RWPE2 (cell line): ENCODE results near the gene CCDC85A.

Source experiments
- ATAC-seq: fragments of 200-7000 bp; cut with Tn5 transposase; 3 replicates; pipeline ENCODE4 v1.9.1; 2021; ENCODE audit warnings: low read depth
- DNase-seq: peaks from one replicate; pipeline ENCODE4 v3.0.0-alpha.2; 2020; ENCODE audit warnings: low spot score
- H3K27ac ChIP-seq: fragments of 450-650 bp; 2 replicates; pipeline ENCODE4 v1.5.1; 2017; ENCODE audit warnings: mild to moderate bottlenecking; ENCODE audit not compliant: poor library complexity, severe bottlenecking
- H3K27me3 ChIP-seq: fragments of 250-450 bp; sonication (Bioruptor Pico); 2 replicates; pipeline ENCODE4 v1.5.1; 2021; ENCODE audit warnings: mild to moderate bottlenecking, moderate library complexity; ENCODE audit not compliant: insufficient read depth, poor library complexity, severe bottlenecking
- H3K36me3 ChIP-seq: fragments of 250-450 bp; sonication (Bioruptor Pico); 2 replicates; pipeline ENCODE4 v1.5.1; 2020; ENCODE audit warnings: low read depth, mild to moderate bottlenecking, moderate library complexity
- H3K4me1 ChIP-seq: fragments of 250-450 bp; sonication (Bioruptor Pico); 2 replicates; pipeline ENCODE4 v1.5.1; 2021; ENCODE audit warnings: mild to moderate bottlenecking, moderate library complexity; ENCODE audit not compliant: insufficient read depth, poor library complexity, severe bottlenecking
- H3K4me3 ChIP-seq: fragments of 250-450 bp; sonication (Bioruptor Pico); 2 replicates; pipeline ENCODE4 v1.5.1; 2021; ENCODE audit warnings: mild to moderate bottlenecking, moderate library complexity; ENCODE audit not compliant: severe bottlenecking
- H3K9me3 ChIP-seq: fragments of 250-450 bp; sonication (Bioruptor Pico); 2 replicates; pipeline ENCODE4 v1.5.1; 2021; ENCODE audit warnings: mild to moderate bottlenecking, moderate library complexity; ENCODE audit not compliant: severe bottlenecking
- CTCF ChIP-seq: fragments of 450-650 bp; IDR thresholded peaks from one replicate; pipeline ENCODE4 v1.5.1; 2017; ENCODE audit warnings: mild to moderate bottlenecking, moderate library complexity; ENCODE audit not compliant: poor library complexity, severe bottlenecking

CCDC85A gene

GRCh38 chr2:56379066-56379465 is 195.3 kb downstream of the CCDC85A start:
- Histone ChIP-seq H3K36me3 (no peaks in the 10 kb centered on the region), H3K27ac (no peak overlapping the region), H3K27me3 (no peaks in the 10 kb centered on the region), H3K9me3 (no peaks in the 10 kb centered on the region), H3K4me3 (no peak overlapping the region), H3K4me1 (no peaks in the 10 kb centered on the region)
- TF ChIP-seq CTCF: no peak
- DNase-seq: no peak
- ATAC-seq: no peak

GRCh38 chr2:56380861-56381260 is 197.1 kb downstream of the CCDC85A start:
- Histone ChIP-seq H3K27ac (no peak overlapping the region), H3K4me3 (no peak overlapping the region), H3K9me3 (no peaks in the 10 kb centered on the region), H3K36me3 (no peaks in the 10 kb centered on the region), H3K4me1 (no peaks in the 10 kb centered on the region), H3K27me3 (no peaks in the 10 kb centered on the region)
- no peak for TF ChIP-seq CTCF
- no peak for DNase-seq
- no peak for ATAC-seq

- H3K9me3 ChIP-seq: no peaks in the 10 kb centered on the region
- no peaks in the 10 kb centered on the region for H3K27me3 ChIP-seq
- H3K4me3 ChIP-seq: no peak overlapping the region
- DNase-seq: no peak
- no peak overlapping the region for H3K27ac ChIP-seq
- H3K4me1 ChIP-seq: no peaks in the 10 kb centered on the region
- ATAC-seq: no peak
- no peak for TF ChIP-seq CTCF
- H3K36me3 ChIP-seq: no peaks in the 10 kb centered on the region
Measured at GRCh38 chr2:56382466-56382865, 198.7 kb downstream of the CCDC85A start.

GRCh38 chr2:56386657-56387056 is 202.9 kb downstream of the CCDC85A start:
- no peak for DNase-seq
- no peaks in the 10 kb centered on the region for H3K27me3 ChIP-seq
- TF ChIP-seq CTCF: no peak
- no peak overlapping the region for H3K27ac ChIP-seq
- H3K4me1 ChIP-seq: no peaks in the 10 kb centered on the region
- no peaks in the 10 kb centered on the region for H3K36me3 ChIP-seq
- no peaks in the 10 kb centered on the region for H3K9me3 ChIP-seq
- no peak overlapping the region for H3K4me3 ChIP-seq
- ATAC-seq: no peak

- no peak for ATAC-seq
- no peaks in the 10 kb centered on the region for H3K27me3 ChIP-seq
- H3K27ac ChIP-seq: no peak overlapping the region
- DNase-seq: no peak
- no peaks in the 10 kb centered on the region for H3K4me1 ChIP-seq
- no peaks in the 10 kb centered on the region for H3K9me3 ChIP-seq
- H3K36me3 ChIP-seq: no peaks in the 10 kb centered on the region
- TF ChIP-seq CTCF: no peak
- no peak overlapping the region for H3K4me3 ChIP-seq
Measured at GRCh38 chr2:56390644-56391043, 206.9 kb downstream of the CCDC85A start.
